ENCODE results near the gene GTF3A. TPM values are rescaled to one million over a fixed set of nuclear protein-coding genes. Genes with fewer than 3 reads are reported as not detected.

Gene GTF3A
- total RNA-seq, 1 donor from 2014 or later = 119 TPM

DNA sequence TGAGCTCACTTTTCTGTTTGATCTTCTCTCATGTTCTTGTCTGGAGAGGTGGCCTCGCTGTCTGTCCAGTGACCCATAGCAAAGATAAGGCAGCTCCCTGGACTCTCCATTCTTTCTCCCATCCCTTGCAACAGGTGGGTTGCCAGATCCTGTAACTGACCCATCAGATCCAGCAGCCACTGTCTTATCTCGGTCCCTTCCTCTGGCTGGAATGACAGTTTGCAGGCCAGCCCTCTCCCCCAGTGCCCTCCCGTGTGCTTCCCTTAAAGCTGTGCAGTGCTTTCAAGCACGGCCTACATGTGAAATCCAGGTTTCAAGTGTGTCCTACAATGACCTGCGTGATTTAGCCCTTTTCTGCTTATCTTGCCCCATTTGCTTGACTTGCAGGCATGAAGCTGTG is 3.7 kb downstream of the GTF3A start:
- ATAC-seq (ENCODE audit: low read depth) (no peak), DNase-seq (no peak)
- H3K36me3 Mint-ChIP-seq (ENCODE audit: low read depth) = peaks cover 71% of the 10 kb centered on the region
- peak overlapping the region; percentile 7 for H3K4me3 Mint-ChIP-seq
- intact Hi-C loops (cut with micrococcal nuclease) = loop anchor here (10.0 kb wide), 2 partner anchors 173 to 293 kb away; partner anchors contain the start of gene RPL21
- TF ChIP-seq CTCF (IDR thresholded peaks at IDR 0.05) = no peak
- peaks cover 43% of the 10 kb centered on the region for H3K4me1 Mint-ChIP-seq
- no peaks in the 10 kb centered on the region for H3K27me3 Mint-ChIP-seq
- CTCF ChIA-PET = interaction anchor here (3.3 to 4.1 kb wide), 2 partner anchors 16 to 398 kb away, joined by 28 to 29 read pairs; no protein-coding TSS in a partner anchor
- H3K27ac Mint-ChIP-seq = peak overlapping the region; percentile 30
- POLR2A ChIA-PET = interaction anchor here (0.8 to 5.6 kb wide), 5 partner anchors 16 to 193 kb away, joined by 3 to 185 read pairs (median 4); partner anchors contain the start of genes LNX2, MTIF3 and POLR1D
- no peaks in the 10 kb centered on the region for H3K9me3 Mint-ChIP-seq

DNA sequence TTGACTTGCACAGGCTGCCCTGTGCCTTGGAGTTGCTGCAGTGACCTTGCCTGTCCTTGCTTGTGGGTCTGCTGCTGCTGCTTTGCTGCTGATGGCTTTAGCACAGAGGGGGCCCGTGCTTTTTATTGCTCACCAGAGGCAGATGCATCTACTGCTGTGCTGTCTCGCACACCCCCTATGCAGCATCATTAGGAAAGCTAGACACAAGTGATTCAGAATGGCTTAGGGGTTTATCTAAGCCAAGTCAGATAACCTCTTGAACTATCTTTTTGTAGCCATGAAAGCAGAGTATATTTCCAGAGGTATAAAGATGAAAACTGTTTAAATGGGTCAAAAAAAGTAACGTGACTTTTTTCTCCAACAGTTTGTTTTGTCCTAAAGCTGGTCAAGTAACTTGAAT is 7.8 kb downstream of the GTF3A start:
- ChIA-PET CTCF (no interaction called here), POLR2A (interaction anchor here (1.0 to 1.1 kb wide), 2 partner anchors 15 to 18 kb away, joined by 3 to 4 read pairs; no protein-coding TSS in a partner anchor)
- no peak overlapping the region for H3K4me3 Mint-ChIP-seq
- H3K27ac Mint-ChIP-seq = no peak overlapping the region
- ATAC-seq (ENCODE audit: low read depth) (no peak), DNase-seq (no peak)
- TF ChIP-seq CTCF (IDR thresholded peaks at IDR 0.05) = no peak
- H3K9me3 Mint-ChIP-seq = no peaks in the 10 kb centered on the region
- intact Hi-C loops (cut with micrococcal nuclease) = no loop called here
- H3K4me1 Mint-ChIP-seq = peaks cover 14% of the 10 kb centered on the region
- peaks cover 95% of the 10 kb centered on the region for H3K36me3 Mint-ChIP-seq (ENCODE audit: low read depth)
- no peaks in the 10 kb centered on the region for H3K27me3 Mint-ChIP-seq

DNA sequence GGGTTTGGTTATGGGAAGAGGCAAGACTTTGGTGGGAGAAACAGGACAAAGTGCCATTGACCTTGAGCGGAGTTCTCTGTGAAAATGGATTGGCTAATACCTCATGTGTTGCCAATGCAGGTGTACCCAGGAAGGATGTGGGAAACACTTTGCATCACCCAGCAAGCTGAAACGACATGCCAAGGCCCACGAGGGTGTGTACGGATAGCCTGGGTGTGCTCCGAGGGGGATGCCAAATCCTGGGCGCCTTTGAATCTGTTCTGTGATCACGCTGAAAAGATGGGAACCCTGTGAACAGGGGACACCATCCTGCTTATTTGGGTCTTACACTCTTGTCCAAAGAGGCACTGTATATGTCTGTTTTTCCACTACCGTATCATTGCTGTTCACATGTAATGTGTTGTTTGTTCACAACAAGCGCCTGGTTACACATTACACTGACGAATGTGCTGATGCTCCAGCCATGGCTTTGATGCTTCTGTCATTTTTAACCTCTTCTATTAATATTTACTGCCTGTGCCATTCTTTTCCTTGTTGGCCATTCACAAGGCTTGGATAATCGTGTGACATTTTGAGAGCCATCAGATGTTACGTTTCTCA is 8.3 kb downstream of the GTF3A start:
- H3K9me3 Mint-ChIP-seq = no peaks in the 10 kb centered on the region
- H3K4me3 Mint-ChIP-seq = no peak overlapping the region
- H3K27ac Mint-ChIP-seq = no peak overlapping the region
- DNase-seq = no peak
- ATAC-seq (ENCODE audit: low read depth) = no peak
- intact Hi-C loops (cut with micrococcal nuclease) = no loop called here
- peaks cover 15% of the 10 kb centered on the region for H3K4me1 Mint-ChIP-seq
- TF ChIP-seq CTCF (IDR thresholded peaks at IDR 0.05) = no peak
- CTCF ChIA-PET = no interaction called here
- H3K36me3 Mint-ChIP-seq (ENCODE audit: low read depth) = peaks cover 95% of the 10 kb centered on the region
- no peaks in the 10 kb centered on the region for H3K27me3 Mint-ChIP-seq
- POLR2A ChIA-PET = no interaction called here

DNA sequence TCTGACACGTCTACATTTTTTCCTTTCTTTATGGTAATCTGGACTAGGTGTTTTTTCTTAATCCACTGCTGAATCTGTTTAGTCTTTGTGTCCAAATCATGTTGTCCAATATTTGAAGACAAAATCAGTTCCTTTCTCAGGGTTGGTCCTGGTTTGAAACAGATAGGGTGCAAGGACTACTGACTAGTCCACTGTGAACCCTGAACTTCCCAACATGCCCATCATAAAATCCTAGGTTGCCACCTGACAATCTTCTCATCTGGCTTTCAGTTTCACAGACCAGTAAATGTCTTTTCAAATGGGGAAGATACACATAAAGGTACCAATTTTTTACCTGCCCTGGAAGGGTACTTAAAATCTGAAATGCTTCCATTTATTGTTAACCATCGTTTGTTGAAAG is 12.7 kb downstream of the GTF3A start:
- no peaks in the 10 kb centered on the region for H3K27me3 Mint-ChIP-seq
- ATAC-seq (ENCODE audit: low read depth) (no peak), DNase-seq (no peak)
- ChIA-PET CTCF (no interaction called here), POLR2A (interaction anchor here (0.6 to 4.2 kb wide), 2 partner anchors 9 to 11 kb away, joined by 9 to 18 read pairs; partner anchors contain the start of gene GTF3A)
- intact Hi-C loops (cut with micrococcal nuclease) = no loop called here
- H3K4me1 Mint-ChIP-seq = peaks cover 32% of the 10 kb centered on the region
- H3K36me3 Mint-ChIP-seq (ENCODE audit: low read depth) = peaks cover 89% of the 10 kb centered on the region
- no peak for TF ChIP-seq CTCF (IDR thresholded peaks at IDR 0.05)
- no peaks in the 10 kb centered on the region for H3K9me3 Mint-ChIP-seq
- no peak overlapping the region for H3K27ac Mint-ChIP-seq
- H3K4me3 Mint-ChIP-seq = no peak overlapping the region

DNA sequence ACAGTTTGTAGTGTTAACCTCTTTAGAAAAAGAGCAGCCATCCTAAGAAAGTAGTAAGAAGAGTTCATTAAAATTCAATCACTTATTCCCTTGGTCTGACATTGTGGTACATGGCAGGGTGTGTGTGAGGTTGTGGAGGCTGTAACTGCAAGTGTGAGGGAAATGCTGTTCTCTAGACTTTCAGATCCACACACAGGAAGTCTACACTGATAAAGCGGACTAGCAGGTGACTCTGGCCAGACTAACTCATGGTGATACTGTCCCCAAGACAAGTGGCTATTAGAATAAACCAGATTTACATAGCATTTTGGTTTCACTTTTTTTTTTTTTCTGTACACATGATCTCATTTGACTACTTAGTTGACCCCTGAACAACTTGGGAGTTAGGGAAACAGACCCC is 16.0 kb downstream of the GTF3A start:
- DNase-seq = no peak
- Mint-ChIP-seq H3K27me3 (no peaks in the 10 kb centered on the region), H3K27ac (no peak overlapping the region), H3K9me3 (no peaks in the 10 kb centered on the region), H3K4me1 (peaks cover 51% of the 10 kb centered on the region), H3K36me3 (ENCODE audit: low read depth) (peaks cover 66% of the 10 kb centered on the region), H3K4me3 (no peak overlapping the region)
- peak; percentile 55 for ATAC-seq (ENCODE audit: low read depth)
- intact Hi-C loops (cut with micrococcal nuclease) = no loop called here
- no peak for TF ChIP-seq CTCF (IDR thresholded peaks at IDR 0.05)
- ChIA-PET POLR2A (interaction anchor here (1.2 kb wide), 1 partner anchor 16 kb away, joined by 3 read pairs; the partner anchor contains the start of gene GTF3A), CTCF (interaction anchor here (1.6 kb wide), 1 partner anchor 14 kb away, joined by 4 read pairs; no protein-coding TSS in a partner anchor)

Measured in activated B cell treated with CpG ODN at 0.5 μM for 24 hours (primary cell).